Kidney (tissue), 14 donors: ENCODE measurements around the gene CASKIN2. TPM values are rescaled to one million over a fixed set of nuclear protein-coding genes. Genes with fewer than 3 reads are reported as not detected.

Experiments
- DNase-seq, 5 donors: peaks; one replicate each; pipeline ENCODE4 v3.0.0-alpha.2; 2013 to 2020
- FAIRE-seq: peaks from 2 replicates; lab custom pipeline; 2012; peaks lifted over from hg19 to GRCh38; lab: Jason Lieb, UNC
- H3K27ac ChIP-seq, 2 donors: one replicate each; pipeline ENCODE4 v1.7.0; 2013; ENCODE audit warnings: low read depth in 2 of 2, low read length in 2 of 2, inconsistent platforms in 1 of 2
- H3K27me3 ChIP-seq: one replicate; pipeline ENCODE4 v1.7.1; 2013; ENCODE audit warnings: low read length, inconsistent platforms; ENCODE audit not compliant: control insufficient read depth, insufficient read depth
- H3K36me3 ChIP-seq, 3 donors: one replicate each; pipeline versions ENCODE4 v1.7.0 to v1.7.1; 2013; ENCODE audit warnings: low read length in 3 of 3, control low read depth in 1 of 3, inconsistent platforms in 1 of 3; ENCODE audit not compliant: insufficient read depth in 3 of 3, control insufficient read depth in 2 of 3
- H3K4me1 ChIP-seq, 3 donors: one replicate each; pipeline versions ENCODE4 v1.7.0 to v1.7.1; 2013; ENCODE audit warnings: low read length in 3 of 3, inconsistent platforms in 1 of 3, low read depth in 1 of 3; ENCODE audit not compliant: control insufficient read depth in 2 of 3, insufficient read depth in 2 of 3
- H3K4me3 ChIP-seq, 3 donors: one replicate each; pipeline versions ENCODE4 v1.7.0 to v1.8.1; 2013; ENCODE audit warnings: low read length in 3 of 3, control low read depth in 1 of 3, inconsistent platforms in 1 of 3
- H3K9ac ChIP-seq, 3 donors: one replicate each; pipeline versions ENCODE4 v1.7.0 to v1.7.1; 2013; ENCODE audit warnings: low read length in 3 of 3, control low read depth in 1 of 3, inconsistent platforms in 1 of 3
- H3K9me3 ChIP-seq, 3 donors: one replicate each; pipeline versions ENCODE4 v1.7.0 to v1.7.1; 2013; ENCODE audit warnings: low read length in 3 of 3, control low read depth in 1 of 3, inconsistent platforms in 1 of 3; ENCODE audit not compliant: control insufficient read depth in 2 of 3, insufficient read depth in 1 of 3
- CTCF ChIP-seq: IDR thresholded peaks from 3 replicates; pipeline ENCODE4 v1.5.1; 2012; ENCODE audit warnings: mild to moderate bottlenecking, moderate library complexity, borderline replicate concordance; ENCODE audit not compliant: insufficient read depth; ENCODE audit errors: extremely low read depth
- intact Hi-C: fragments of 100-400 bp; cut with DNase I; formaldehyde crosslinking; loops from one replicate; pipeline ENCODE4 v1.11.1; 2022
- polyA plus RNA-seq: library from polyadenylated mRNA; stranded (reverse); fragments of 350-450 nt; fragmentation: Illumina TruSeq; extraction: RNeasy Lipid Tissue Mini Kit (QIAGEN cat#74804); gene quantifications from one replicate; pipeline ENCODE4 v1.2.3, GENCODE V29; 2014; ENCODE audit warnings: low read depth, low replicate concordance; ENCODE audit not compliant: insufficient read depth
- total RNA-seq: library from RNA; stranded (reverse); fragmentation: NEBNext Ultra II Directional; extraction: Animal tissue kit (Norgen Biotek cat#: 25700); gene quantifications from one replicate; pipeline ENCODE4 v1.2.1, GENCODE V29; 2021
- donor health status: control.
- donor health status: control.
- donor health status: control.
- donor health status: control.
- donor health status: control.
- donor health status: DM: yes; HTN: yes; CAD: no.
- donor health status: Normal renal cell carcinoma (clear cell type).

CASKIN2 gene
- total and polyA plus RNA-seq, 2 donors from 2014 or later, result 25.0 to 98.6 TPM

GRCh38 chr17:75504347-75505151, 10.8 kb downstream of the CASKIN2 start:
- FAIRE-seq (no peak), DNase-seq (no peak)
- intact Hi-C loops, result loop anchor here (10.0 kb wide), 1 partner anchor 80 kb away; no protein-coding TSS in a partner anchor
- H3K4me1 ChIP-seq, result peaks cover 0 to 37% (median 15%) of the 10 kb centered on the region in 3 donors
- H3K27me3 ChIP-seq, result no peaks in the 10 kb centered on the region
- no peak overlapping the region for H3K4me3 ChIP-seq
- H3K9ac ChIP-seq, result no peak overlapping the region
- H3K36me3 ChIP-seq, result peaks cover 0 to 46% (median 5%) of the 10 kb centered on the region in 3 donors
- TF ChIP-seq CTCF, result peak; percentile 43
- H3K9me3 ChIP-seq, result no peaks in the 10 kb centered on the region
- H3K27ac ChIP-seq, result peak overlapping the region in 1 of 2 donors; percentile 41

- FAIRE-seq, result no peak
- Histone ChIP-seq H3K4me1 (peaks cover 0 to 34% (median 9%) of the 10 kb centered on the region in 3 donors), H3K27me3 (no peaks in the 10 kb centered on the region), H3K9ac (no peak overlapping the region), H3K27ac (peak overlapping the region in 1 of 2 donors; percentile 32), H3K36me3 (peaks cover 0 to 46% (median 5%) of the 10 kb centered on the region in 3 donors), H3K4me3 (no peak overlapping the region), H3K9me3 (no peaks in the 10 kb centered on the region)
- no peak for TF ChIP-seq CTCF
- no peak for DNase-seq
- intact Hi-C loops, result loop anchor here (10.0 kb wide), 1 partner anchor 79 kb away; no protein-coding TSS in a partner anchor
Observed at GRCh38 chr17:75503976-75504346, 11.4 kb downstream of the CASKIN2 start.

GRCh38 chr17:75503337-75503950, 11.9 kb downstream of the CASKIN2 start:
- Histone ChIP-seq H3K36me3 (peaks cover 0 to 46% (median 5%) of the 10 kb centered on the region in 3 donors), H3K27me3 (no peaks in the 10 kb centered on the region), H3K27ac (peak overlapping the region in 1 of 2 donors; percentile 32), H3K9ac (no peak overlapping the region), H3K4me1 (peaks cover 0 to 33% (median 5%) of the 10 kb centered on the region in 3 donors), H3K4me3 (no peak overlapping the region), H3K9me3 (no peaks in the 10 kb centered on the region)
- TF ChIP-seq CTCF, result no peak
- DNase-seq, result no peak
- FAIRE-seq, result no peak
- intact Hi-C loops, result loop anchor here (10.0 kb wide), 1 partner anchor 79 kb away; no protein-coding TSS in a partner anchor
